CD14-positive monocyte (primary cell): ENCODE results near the gene TNFRSF4. TPM values are rescaled to one million over a fixed set of nuclear protein-coding genes. Genes with fewer than 3 reads are reported as not detected.

Source experiments
- DNase-seq, 3 donors: peaks; one replicate each; pipeline ENCODE4 v3.0.0-alpha.2; 2011 to 2022
- H2AFZ ChIP-seq: 2 replicates; pipeline ENCODE4 v1.6.0; 2012; ENCODE audit warnings: mild to moderate bottlenecking, low read depth, low read length, inconsistent platforms; ENCODE audit not compliant: insufficient read depth, poor library complexity, severe bottlenecking
- H3K27ac ChIP-seq, 2 donors: 1 replicate in 1 of 2; 2 replicates in 1 of 2; pipeline ENCODE4 v1.5.1; 2012 to 2013; ENCODE audit warnings: low read length in 2 of 2, control low read depth in 1 of 2, inconsistent platforms in 1 of 2, low read depth in 1 of 2, mild to moderate bottlenecking in 1 of 2
- H3K27me3 ChIP-seq, 2 donors: one replicate each; pipeline versions ENCODE4 v1.6.0 to v1.6.1; 2011 to 2013; ENCODE audit warnings: low read length in 2 of 2; ENCODE audit not compliant: control insufficient read depth in 2 of 2, insufficient read depth in 2 of 2
- H3K36me3 ChIP-seq, 2 donors: replicated peaks in 1 of 2; 1 replicate in 1 of 2; 2 replicates in 1 of 2; pipeline versions ENCODE4 v1.5.1 to v1.6.1; 2012 to 2013; ENCODE audit warnings: low read length in 2 of 2, control low read depth in 1 of 2, inconsistent platforms in 1 of 2, mild to moderate bottlenecking in 1 of 2; ENCODE audit not compliant: insufficient read depth in 2 of 2, control insufficient read depth in 1 of 2
- H3K4me1 ChIP-seq, 2 donors: 1 replicate in 1 of 2; 2 replicates in 1 of 2; pipeline versions ENCODE4 v1.5.1 to v1.6.1; 2012 to 2013; ENCODE audit warnings: low read length in 2 of 2, control low read depth in 1 of 2, inconsistent platforms in 1 of 2, mild to moderate bottlenecking in 1 of 2, moderate library complexity in 1 of 2; ENCODE audit not compliant: insufficient read depth in 2 of 2, control insufficient read depth in 1 of 2
- H3K4me2 ChIP-seq: replicated peaks from 2 replicates; pipeline ENCODE3; 2012; ENCODE audit warnings: low read length, moderate library complexity, mild to moderate bottlenecking; ENCODE audit not compliant: poor library complexity, severe bottlenecking; ENCODE audit errors: extremely low read depth
- H3K4me3 ChIP-seq, 3 experiments: fragments of 200-600 bp in 1 of 3; sonication (generic) in 1 of 3; replicated peaks in 1 of 3; 1 replicate in 2 of 3; 2 replicates in 1 of 3; pipeline ENCODE4 v1.5.1; 2011 to 2013; ENCODE audit warnings: low read length in 3 of 3, mild to moderate bottlenecking in 3 of 3, control low read depth in 2 of 3, low read depth in 2 of 3, inconsistent platforms in 1 of 3, moderate library complexity in 1 of 3
- H3K79me2 ChIP-seq: 2 replicates; pipeline ENCODE4 v1.6.0; 2012; ENCODE audit warnings: mild to moderate bottlenecking, control low read depth, inconsistent platforms, low read length, moderate library complexity; ENCODE audit not compliant: insufficient read depth
- H3K9ac ChIP-seq: 2 replicates; pipeline ENCODE4 v1.6.0; 2017; ENCODE audit warnings: low read length, mild to moderate bottlenecking; ENCODE audit not compliant: insufficient read depth, poor library complexity, severe bottlenecking
- H3K9me3 ChIP-seq, 2 donors: replicated peaks in 1 of 2; 1 replicate in 1 of 2; 2 replicates in 1 of 2; pipeline versions ENCODE4 v1.5.1 to v1.6.1; 2012 to 2013; ENCODE audit warnings: low read length in 2 of 2, control low read depth in 1 of 2; ENCODE audit not compliant: control insufficient read depth in 1 of 2, insufficient read depth in 1 of 2
- H4K20me1 ChIP-seq: 2 replicates; pipeline ENCODE4 v1.6.0; 2012; ENCODE audit warnings: mild to moderate bottlenecking, low read length, control low read depth, moderate library complexity; ENCODE audit not compliant: insufficient read depth
- H3K27ac Mint-ChIP-seq, 7 donors: one replicate each; pipeline ENCODE4 v1.8.0; 2020; ENCODE audit warnings: mild to moderate bottlenecking in 7 of 7, mixed read lengths in 7 of 7, moderate library complexity in 6 of 7, inconsistent platforms in 2 of 7
- H3K27me3 Mint-ChIP-seq, 3 donors: one replicate each; pipeline ENCODE4 v1.8.0; 2021 to 2022; ENCODE audit warnings: low read depth in 3 of 3, mild to moderate bottlenecking in 3 of 3, mixed read lengths in 3 of 3, moderate library complexity in 3 of 3, inconsistent platforms in 1 of 3
- H3K36me3 Mint-ChIP-seq, 2 donors: one replicate each; pipeline ENCODE4 v1.8.0; 2020; ENCODE audit warnings: mixed read lengths in 2 of 2, inconsistent platforms in 1 of 2, mild to moderate bottlenecking in 1 of 2
- H3K4me1 Mint-ChIP-seq: one replicate; pipeline ENCODE4 v1.8.0; 2020; ENCODE audit warnings: mild to moderate bottlenecking, mixed read lengths
- H3K4me3 Mint-ChIP-seq, 2 donors: one replicate each; pipeline ENCODE4 v1.8.0; 2020; ENCODE audit warnings: mild to moderate bottlenecking in 2 of 2, mixed read lengths in 2 of 2, moderate library complexity in 1 of 2
- H3K9me3 Mint-ChIP-seq, 7 donors: one replicate each; pipeline ENCODE4 v1.8.0; 2020 to 2022; ENCODE audit warnings: mixed read lengths in 7 of 7, mild to moderate bottlenecking in 6 of 7, moderate library complexity in 6 of 7, inconsistent platforms in 2 of 7
- CTCF ChIP-seq: fragments of 200-600 bp; IDR thresholded peaks from one replicate; pipeline ENCODE4 v1.8.0; 2022; ENCODE audit warnings: antibody characterized with exemption, mild to moderate bottlenecking
- WGBS: methylation state at CpG from one replicate; pipeline ENCODE4 v1.1.5; 2013; ENCODE audit warnings: missing lambda C conversion rate; ENCODE audit not compliant: insufficient coverage; 5-methylcytosine and 5-hydroxymethylcytosine counted together
- intact Hi-C, 2 donors: fragments of 100-400 bp; cut with micrococcal nuclease; formaldehyde crosslinking; loops; one replicate each; pipeline versions ENCODE4 v1.15.0 to v1.15.1; 2023
- polyA plus RNA-seq, 3 donors: library from polyadenylated mRNA; depleted of rRNA in 1 of 3; unstranded in 2 of 3; stranded (reverse) in 1 of 3; fragments of 300-500 nt in 2 of 3; fragments of >200 nt in 1 of 3; fragmentation: Illumina TruSeq in 2 of 3; gene quantifications; 1 replicate in 2 of 3; 2 replicates in 1 of 3; pipeline ENCODE4 v1.2.3, GENCODE V29; 2012 to 2021

TNFRSF4 gene
- polyA plus RNA-seq, 3 donors = 0.05 TPM; not detected in 2

GRCh38 chr1:1167841-1168450 is 46.0 kb downstream of the TNFRSF4 start:
- H3K36me3 ChIP-seq = no peaks in the 10 kb centered on the region
- no peak overlapping the region for H3K9ac ChIP-seq
- H3K27me3 ChIP-seq = peaks cover 0 to 8% of the 10 kb centered on the region in 2 donors
- no peak overlapping the region for H3K4me3 ChIP-seq
- intact Hi-C loops = no loop called here
- no peak for TF ChIP-seq CTCF
- Mint-ChIP-seq H3K36me3 (no peaks in the 10 kb centered on the region), H3K27me3 (peaks cover 13 to 32% (median 17%) of the 10 kb centered on the region in 3 donors), H3K27ac (peak overlapping the region in 1 of 7 donors; percentile 63), H3K9me3 (peaks cover 0 to 3% (median 0%) of the 10 kb centered on the region in 7 donors), H3K4me1 (no peaks in the 10 kb centered on the region), H3K4me3 (no peak overlapping the region)
- H3K27ac ChIP-seq = no peak overlapping the region
- no peak overlapping the region for H2AFZ ChIP-seq
- H3K9me3 ChIP-seq = no peaks in the 10 kb centered on the region
- no peaks in the 10 kb centered on the region for H3K4me1 ChIP-seq
- H4K20me1 ChIP-seq = no peaks in the 10 kb centered on the region
- no peak overlapping the region for H3K4me2 ChIP-seq
- WGBS = 92% methylated on average over 30 of the region's 36 CpGs
- H3K79me2 ChIP-seq = no peaks in the 10 kb centered on the region
- DNase-seq = no peak

- peaks cover 12 to 30% (median 14%) of the 10 kb centered on the region in 3 donors for H3K27me3 Mint-ChIP-seq
- peaks cover 0 to 3% (median 0%) of the 10 kb centered on the region in 7 donors for H3K9me3 Mint-ChIP-seq
- no peaks in the 10 kb centered on the region for H3K4me1 Mint-ChIP-seq
- no peak overlapping the region for H3K27ac Mint-ChIP-seq
- H3K27me3 ChIP-seq = peaks cover 0 to 6% of the 10 kb centered on the region in 2 donors
- H3K27ac ChIP-seq = no peak overlapping the region
- H3K4me3 ChIP-seq = no peak overlapping the region
- intact Hi-C loops = no loop called here
- H2AFZ ChIP-seq = no peak overlapping the region
- H3K4me3 Mint-ChIP-seq = no peak overlapping the region
- 89% methylated on average over 16 of the region's 20 CpGs for WGBS
- H3K36me3 Mint-ChIP-seq = no peaks in the 10 kb centered on the region
- H3K79me2 ChIP-seq = no peaks in the 10 kb centered on the region
- no peak for TF ChIP-seq CTCF
- no peaks in the 10 kb centered on the region for H3K36me3 ChIP-seq
- no peaks in the 10 kb centered on the region for H3K9me3 ChIP-seq
- H3K4me1 ChIP-seq = no peaks in the 10 kb centered on the region
- no peak overlapping the region for H3K4me2 ChIP-seq
- DNase-seq = no peak
- no peaks in the 10 kb centered on the region for H4K20me1 ChIP-seq
- no peak overlapping the region for H3K9ac ChIP-seq
Measured at GRCh38 chr1:1167398-1167821, 46.5 kb downstream of the TNFRSF4 start.
